Raji (cell line): Measurements from ENCODE around the gene RBM38.

Experiments used
- POLR2A ChIP-seq: IDR thresholded peaks from 2 replicates; pipeline ENCODE4 v1.6.1; 2011; ENCODE audit warnings: low read depth, low read length, control low read depth; ENCODE audit not compliant: insufficient read depth

RBM38 gene

DNA sequence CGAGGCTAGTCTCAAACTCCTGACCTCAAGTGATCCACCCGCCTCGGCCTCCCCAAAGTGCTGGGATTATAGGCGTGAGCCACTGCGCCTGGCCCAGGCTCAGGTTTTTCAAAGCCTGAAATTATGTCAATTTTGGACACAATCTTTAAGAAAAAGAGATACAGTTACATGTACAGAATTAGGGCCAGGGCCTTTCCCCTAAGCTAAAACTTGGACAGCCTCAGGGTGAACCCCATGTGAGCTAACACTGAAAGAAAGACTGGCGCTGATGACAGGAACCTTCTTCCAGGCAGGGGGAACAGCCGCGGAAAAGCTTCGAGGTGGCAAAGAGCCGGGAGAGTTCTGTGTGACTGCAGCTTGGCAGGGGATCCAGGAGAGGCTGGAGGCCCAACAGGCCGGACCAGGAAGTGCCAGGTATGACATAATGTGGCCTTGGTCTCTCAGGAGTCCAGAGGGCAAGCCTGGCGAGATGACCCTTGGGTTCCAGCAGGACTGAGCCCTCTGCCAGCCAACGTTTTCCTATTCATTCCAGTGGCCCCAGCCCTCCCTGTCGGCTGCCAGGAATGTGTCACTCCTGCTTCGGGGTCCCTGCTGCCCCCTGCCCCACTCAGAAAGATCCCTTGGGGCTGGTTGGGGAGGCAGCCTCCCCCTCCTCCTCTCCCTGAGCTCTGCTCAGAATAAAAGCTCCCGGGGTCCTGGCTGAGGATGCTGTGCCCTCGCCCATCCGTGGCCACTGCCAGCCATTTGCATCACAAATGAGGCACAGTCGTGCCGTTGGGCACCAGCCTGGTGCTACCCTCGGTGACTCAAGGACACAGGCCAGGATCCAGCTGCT is 37.3 kb downstream of the RBM38 start:
- TF ChIP-seq POLR2A: no peak

DNA sequence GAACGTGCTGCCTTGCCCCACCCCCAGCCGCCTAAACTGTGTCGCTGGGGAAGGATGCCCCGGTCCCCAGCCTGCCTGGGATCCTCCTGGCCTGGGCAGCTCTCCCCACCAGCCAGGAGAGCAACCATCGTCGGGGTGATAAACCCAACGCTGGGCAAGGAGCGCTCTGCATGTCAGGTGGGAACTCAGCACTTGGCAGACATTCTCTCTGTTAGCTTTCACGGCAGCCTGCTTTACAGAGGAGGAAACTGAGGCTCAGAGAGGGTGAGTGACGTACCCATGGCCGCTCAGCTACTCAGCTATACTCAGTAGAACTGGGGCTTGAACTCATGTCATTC is 37.9 kb downstream of the RBM38 start:
- TF ChIP-seq POLR2A: no peak

DNA sequence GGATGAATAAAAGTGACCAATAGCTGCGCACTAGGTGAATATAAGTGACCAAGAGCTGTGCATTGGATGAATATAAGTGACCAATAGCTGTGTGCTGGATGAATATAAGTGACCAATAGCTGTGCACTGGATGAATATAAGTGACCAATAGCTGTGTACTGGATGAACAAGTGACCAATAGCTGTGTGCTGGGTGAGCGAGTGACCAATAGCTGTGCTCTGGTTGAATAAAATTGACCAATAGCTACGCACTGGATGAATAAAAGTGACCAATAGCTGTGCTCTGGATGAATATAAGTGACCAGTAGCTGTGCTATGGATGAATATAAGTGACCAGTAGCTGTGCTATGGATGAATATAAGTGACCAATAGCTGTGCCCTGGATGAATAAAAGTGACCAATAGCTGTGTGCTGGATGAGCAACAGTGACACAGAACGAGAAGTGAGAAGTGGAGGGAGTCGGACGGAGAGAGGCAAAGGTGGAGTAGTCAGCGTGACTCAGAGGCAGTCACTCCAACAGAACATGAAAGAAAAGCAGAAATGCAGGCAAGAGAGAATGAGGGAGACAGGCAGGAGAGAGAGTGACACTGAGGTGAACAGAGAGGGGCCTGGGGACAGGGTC is 38.5 kb downstream of the RBM38 start:
- no peak for TF ChIP-seq POLR2A

DNA sequence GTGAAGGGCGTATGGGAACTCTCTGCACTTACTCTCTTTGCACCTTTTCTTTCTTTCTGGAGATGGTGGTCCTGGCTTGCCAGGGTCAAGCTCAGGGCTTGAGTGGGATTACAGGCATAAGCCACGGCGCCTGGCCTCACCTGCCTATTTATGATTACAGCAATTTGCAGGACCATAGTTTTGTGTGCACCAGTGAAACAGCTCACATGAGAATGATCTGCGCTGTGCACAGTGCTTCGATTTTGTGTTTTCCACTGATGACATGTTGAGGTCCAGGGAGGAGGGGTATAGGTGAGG is 40.3 kb downstream of the RBM38 start:
- no peak for TF ChIP-seq POLR2A

DNA sequence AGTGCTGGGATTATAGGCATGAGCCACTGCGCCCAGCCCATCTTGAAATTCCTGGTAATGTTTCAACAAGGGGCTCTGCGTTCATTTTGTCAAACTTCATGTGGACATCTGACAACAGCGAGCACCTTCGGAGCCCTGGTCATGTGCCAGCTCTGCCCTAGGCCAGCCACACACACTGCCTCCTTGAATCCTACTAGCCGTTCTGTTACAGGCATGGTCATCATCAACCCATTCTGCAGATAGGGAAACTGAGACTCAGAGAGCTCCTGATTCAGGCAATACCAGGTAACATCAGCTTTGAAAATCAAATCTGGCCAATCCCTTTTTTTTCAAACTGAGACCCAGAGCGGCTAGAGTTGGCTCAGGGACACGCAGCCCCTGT is 41.3 kb downstream of the RBM38 start:
- no peak for TF ChIP-seq POLR2A

DNA sequence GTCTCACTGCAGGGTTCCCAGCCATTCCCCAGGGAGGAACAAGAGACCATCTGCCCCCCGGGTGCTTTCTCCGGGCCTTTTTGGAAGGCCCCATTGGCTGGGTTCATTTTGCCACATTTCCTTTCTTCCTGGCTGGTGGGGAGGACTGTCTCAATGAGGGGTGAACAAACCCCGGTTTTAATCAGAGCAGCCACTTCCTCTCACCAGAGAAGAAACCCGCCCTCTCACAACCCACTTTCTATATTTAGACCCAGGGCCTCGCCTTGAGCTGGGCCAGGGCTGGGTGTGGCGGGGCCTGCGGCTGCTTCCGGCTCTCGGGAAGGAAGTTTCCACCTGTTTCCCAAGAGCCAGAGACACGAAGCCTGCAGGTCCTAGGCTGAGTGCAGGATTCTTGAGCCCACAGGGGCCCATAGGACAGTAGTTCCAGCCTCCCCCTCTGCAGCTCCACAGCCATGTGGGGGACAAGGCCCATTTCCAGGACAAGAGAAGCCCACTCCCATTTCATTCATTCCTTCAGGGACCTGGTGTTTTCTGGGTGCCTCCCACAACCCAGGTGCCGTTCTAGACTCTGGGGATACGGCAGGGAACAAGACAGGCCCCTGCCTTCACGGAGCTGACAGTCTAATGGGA is 41.8 kb downstream of the RBM38 start:
- TF ChIP-seq POLR2A: no peak

DNA sequence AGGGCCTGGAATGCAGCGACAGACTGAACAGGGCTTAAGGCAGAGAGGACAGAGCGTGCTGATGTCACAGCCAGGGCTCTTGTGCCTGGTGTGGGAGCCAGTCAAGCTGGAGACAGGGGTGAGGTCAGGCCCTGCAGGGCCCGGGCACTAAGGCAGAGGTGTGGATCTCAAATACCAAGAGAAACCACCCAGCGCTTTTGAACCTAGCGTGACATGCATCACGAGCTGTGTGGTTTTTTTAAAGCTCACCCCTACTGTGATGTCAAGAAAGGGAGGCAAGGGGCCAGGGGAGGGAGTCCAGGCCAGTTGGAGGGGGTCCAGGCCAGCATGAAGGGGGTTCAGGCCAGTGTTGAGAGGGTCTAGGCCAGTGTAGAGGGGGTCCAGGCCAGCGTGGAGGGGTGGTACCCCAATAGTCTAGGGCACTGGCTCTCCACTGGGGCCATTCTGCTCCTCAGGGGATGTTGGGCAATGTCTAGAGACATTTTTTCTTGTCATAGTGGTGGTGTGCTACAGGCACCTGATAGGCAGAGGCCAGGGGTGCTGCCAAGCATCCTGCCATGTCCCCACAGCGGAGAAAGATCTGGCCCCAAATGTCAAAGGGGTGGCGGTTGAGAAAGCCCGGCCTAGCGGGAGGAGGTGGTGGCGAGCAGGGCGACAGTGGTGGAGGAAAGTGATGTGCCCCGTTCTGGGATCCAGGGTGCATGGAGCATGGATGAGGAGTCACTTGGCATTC is 42.6 kb downstream of the RBM38 start:
- TF ChIP-seq POLR2A: no peak

DNA sequence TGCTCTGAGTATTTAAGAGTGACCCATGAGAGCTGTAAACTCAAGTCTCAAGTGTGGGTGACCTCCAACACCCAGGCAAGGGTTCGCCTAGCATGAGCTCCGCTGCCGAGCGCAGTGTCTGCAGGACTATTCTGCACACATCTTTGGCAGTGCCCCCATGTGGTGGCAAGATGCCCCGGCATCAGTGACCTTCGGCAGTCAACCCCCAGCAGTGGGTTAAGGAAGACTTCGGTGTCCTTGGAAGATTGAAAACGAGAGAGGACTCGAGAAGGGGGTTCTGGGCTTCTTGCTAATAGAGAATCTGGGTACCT is 43.1 kb downstream of the RBM38 start:
- no peak for TF ChIP-seq POLR2A

DNA sequence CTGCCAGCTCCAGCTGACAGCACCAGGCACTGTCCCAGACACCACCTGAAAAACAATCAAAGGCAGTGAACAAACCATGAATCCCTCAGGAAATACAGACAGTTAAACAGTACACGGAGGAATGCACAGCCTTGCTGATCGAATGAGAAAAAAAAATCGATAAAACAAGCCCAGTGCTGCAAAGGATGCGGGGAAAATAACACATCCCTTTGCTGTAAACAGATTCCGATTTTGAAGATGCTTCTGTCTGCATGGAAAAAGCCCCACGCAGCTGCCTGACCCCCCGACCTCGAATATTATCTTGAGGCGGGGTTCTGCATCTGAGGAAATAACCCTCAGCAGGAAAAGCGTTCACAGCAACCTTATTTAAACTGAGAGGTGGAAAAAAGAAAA is 43.9 kb downstream of the RBM38 start:
- TF ChIP-seq POLR2A: no peak

DNA sequence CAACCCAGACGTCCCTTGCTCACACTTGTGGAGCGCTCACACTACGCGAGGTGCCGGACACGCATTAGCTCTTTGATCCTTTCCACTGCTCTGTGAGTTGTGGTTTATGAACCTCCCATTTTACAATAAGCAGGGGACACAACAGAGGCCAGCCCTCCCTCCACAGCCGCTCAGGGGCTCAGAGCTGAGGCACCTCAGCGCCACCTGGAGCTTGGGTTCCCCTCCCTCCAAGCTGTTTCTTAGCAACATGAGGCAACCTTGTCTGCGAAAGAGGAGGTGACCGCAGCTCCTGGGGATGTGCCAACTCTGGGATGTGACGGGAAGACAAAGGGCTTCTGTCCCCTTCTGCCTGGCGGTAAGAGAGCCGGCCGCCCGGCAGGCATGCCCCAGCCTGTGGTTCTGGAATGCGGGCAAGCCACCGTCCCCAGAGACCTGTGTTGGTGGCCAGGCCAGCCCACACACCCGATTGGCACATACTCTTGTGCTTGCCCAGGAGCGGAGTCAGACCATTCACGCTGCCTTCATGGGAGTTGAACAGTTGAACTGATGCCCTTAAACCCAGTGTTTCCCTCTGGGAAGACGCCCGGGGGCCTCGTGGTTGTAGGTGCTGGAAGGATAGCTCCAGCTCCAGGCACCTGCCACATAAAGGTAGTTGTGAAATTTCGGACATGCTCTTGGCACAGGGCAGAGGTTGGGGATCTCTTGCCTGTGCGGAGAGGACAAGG is 44.5 kb downstream of the RBM38 start:
- TF ChIP-seq POLR2A: no peak

DNA sequence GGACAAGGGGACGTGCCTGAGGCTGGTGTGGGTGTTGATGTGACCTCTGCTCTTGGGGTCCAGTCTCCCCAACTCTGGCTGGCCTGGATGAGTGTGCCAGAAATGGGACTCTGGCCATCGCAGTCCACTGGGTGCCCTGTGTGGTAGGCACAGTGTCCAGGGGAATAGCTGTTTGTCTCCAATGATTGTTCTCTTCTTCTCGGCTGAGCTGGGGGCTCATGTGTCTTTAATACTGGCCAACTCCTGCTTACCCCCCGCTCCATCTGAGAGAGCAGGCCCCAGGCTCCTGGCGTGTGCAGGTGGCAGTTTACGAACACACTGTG is 45.0 kb downstream of the RBM38 start:
- TF ChIP-seq POLR2A: no peak

DNA sequence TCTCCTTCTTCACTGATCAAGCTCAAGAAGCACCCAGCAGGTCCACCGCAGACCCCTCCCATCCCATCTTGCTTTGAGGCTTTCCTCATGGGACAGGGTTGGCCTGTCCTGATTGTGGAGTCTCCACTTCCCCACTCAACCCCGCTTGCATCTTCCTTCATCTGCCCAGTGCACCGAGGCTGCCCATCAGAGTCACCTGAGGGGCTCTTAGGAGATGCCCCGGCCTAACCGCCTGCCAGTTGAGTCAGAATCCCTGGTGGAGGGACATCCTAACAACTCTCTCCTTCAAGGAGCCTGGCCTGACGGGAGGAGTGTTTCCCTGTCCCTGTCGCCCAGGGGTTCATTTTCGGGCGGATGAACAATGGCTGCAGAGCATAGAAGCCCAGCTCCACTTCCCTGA is 46.1 kb downstream of the RBM38 start:
- TF ChIP-seq POLR2A: no peak

DNA sequence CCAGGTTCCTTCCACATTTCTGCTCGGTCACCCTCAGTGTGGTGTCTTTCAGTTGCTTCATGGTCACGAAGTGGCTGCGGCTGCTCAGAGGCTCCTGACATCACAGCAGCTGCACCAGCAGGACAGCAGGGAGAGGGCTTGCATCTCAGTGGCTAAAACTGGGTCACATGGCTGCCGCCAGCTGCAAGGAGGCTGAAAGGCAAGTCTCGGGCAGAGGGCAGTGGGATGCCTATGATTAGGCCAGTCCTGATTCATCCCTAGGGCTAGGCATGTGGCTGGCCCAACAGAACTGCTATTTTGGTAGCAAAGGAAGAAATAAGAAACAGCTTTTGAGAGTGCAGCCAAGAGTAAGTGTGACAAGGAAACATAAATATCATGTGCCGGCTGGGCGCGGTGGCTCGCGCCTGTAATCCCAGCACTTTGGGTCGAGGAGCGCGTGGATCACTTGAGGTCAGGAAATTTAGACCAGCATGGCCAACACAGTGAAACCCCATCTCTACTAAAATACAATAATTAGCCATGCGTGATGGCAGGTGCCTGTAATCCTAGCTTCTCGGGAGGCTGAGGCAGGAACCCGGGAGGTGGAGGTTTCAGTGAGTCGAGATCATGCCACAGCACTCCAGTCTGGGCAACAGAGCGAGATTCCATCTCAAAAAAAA is 46.6 kb downstream of the RBM38 start:
- TF ChIP-seq POLR2A: no peak

DNA sequence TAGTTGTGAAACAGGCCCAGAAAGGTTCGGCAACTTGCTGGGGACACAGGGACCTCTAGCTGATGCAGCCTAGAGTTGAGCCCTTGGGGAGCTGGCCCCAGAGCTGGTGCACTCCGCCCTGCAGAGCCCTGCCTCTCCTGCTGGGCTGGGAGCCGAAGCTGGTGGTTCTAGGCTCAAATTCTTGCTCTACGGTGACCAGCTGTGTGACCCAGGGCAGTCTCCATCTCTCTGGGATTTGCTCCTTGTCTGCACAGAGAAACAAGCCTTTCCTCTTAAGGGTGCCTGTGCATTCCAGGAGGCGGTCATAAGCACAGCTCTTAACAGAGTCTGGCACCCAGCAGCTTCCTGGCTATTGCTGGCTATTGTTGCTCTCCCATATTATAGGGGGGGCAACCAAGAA is 47.4 kb downstream of the RBM38 start:
- TF ChIP-seq POLR2A: no peak

DNA sequence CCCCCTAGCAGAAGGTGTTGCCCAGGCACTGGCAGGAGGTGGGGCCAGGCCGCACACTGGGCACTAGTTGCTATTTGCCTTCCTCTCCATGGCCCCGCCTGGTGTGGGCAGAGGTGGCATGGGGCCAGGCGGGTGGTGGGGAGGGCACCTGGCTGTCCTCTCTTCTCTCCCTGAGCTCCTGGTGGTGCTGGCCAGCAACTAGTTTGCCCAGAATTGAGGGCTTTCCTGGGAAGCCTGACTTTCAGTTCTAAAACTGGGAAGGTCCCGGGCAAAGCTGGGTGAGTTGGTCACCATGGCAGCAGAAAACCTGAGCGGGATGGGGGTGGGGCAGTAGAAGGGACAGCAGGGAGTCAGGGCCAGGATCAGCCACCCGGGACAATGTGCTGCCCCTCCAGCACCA is 48.2 kb downstream of the RBM38 start:
- TF ChIP-seq POLR2A: no peak
